ENCODE results near the gene SCAF11. TPM values are rescaled to one million over a fixed set of nuclear protein-coding genes. Genes with fewer than 3 reads are reported as not detected.

Gene SCAF11
- total RNA-seq, 1 donor from 2014 or later: 115 TPM

GRCh38 chr12:45986641-45987339 lies 3.6 kb downstream of the SCAF11 start:
- no peak for DNase-seq (ENCODE audit: low spot score)

- DNase-seq (ENCODE audit: low spot score): no peak
Measured at GRCh38 chr12:45981075-45981837, 9.1 kb downstream of the SCAF11 start.

- no peak for DNase-seq (ENCODE audit: low spot score)
Measured at GRCh38 chr12:45980540-45980939, 9.8 kb downstream of the SCAF11 start.

- DNase-seq (ENCODE audit: low spot score): no peak
Measured at GRCh38 chr12:45978108-45978507, 12.3 kb downstream of the SCAF11 start.

- no peak for DNase-seq (ENCODE audit: low spot score)
Measured at GRCh38 chr12:45977620-45978019, 12.8 kb downstream of the SCAF11 start.

GRCh38 chr12:45975506-45975905 lies 14.9 kb downstream of the SCAF11 start:
- no peak for DNase-seq (ENCODE audit: low spot score)

- DNase-seq (ENCODE audit: low spot score): no peak
Measured at GRCh38 chr12:45974883-45975282, 15.5 kb downstream of the SCAF11 start.

- DNase-seq (ENCODE audit: low spot score): no peak
Measured at GRCh38 chr12:45974171-45974719, 16.1 kb downstream of the SCAF11 start.

GRCh38 chr12:45973526-45973925 lies 16.8 kb downstream of the SCAF11 start:
- DNase-seq (ENCODE audit: low spot score): no peak

GRCh38 chr12:45970391-45970790 lies 20.0 kb downstream of the SCAF11 start:
- no peak for DNase-seq (ENCODE audit: low spot score)

- DNase-seq (ENCODE audit: low spot score): no peak
Measured at GRCh38 chr12:45969084-45969483, 21.3 kb downstream of the SCAF11 start.

GRCh38 chr12:45966486-45966885 lies 23.9 kb downstream of the SCAF11 start:
- DNase-seq (ENCODE audit: low spot score): no peak

GRCh38 chr12:45962553-45963325 lies 27.6 kb downstream of the SCAF11 start:
- no peak for DNase-seq (ENCODE audit: low spot score)

GRCh38 chr12:45959728-45960127 lies 30.6 kb downstream of the SCAF11 start:
- DNase-seq (ENCODE audit: low spot score): no peak

GRCh38 chr12:45959025-45959424 lies 31.3 kb downstream of the SCAF11 start:
- no peak for DNase-seq (ENCODE audit: low spot score)

GRCh38 chr12:45948546-45948945 lies 41.8 kb downstream of the SCAF11 start:
- DNase-seq (ENCODE audit: low spot score): no peak

- DNase-seq (ENCODE audit: low spot score): no peak
Measured at GRCh38 chr12:45946435-45946834, 43.9 kb downstream of the SCAF11 start.

GRCh38 chr12:45944771-45945170 lies 45.6 kb downstream of the SCAF11 start:
- no peak for DNase-seq (ENCODE audit: low spot score)

GRCh38 chr12:45939759-45940158 lies 50.6 kb downstream of the SCAF11 start:
- no peak for DNase-seq (ENCODE audit: low spot score)

GRCh38 chr12:45938566-45938965 lies 51.8 kb downstream of the SCAF11 start:
- DNase-seq (ENCODE audit: low spot score): no peak

- no peak for DNase-seq (ENCODE audit: low spot score)
Measured at GRCh38 chr12:45934956-45935355, 55.4 kb downstream of the SCAF11 start.

- DNase-seq (ENCODE audit: low spot score): no peak
Measured at GRCh38 chr12:45933504-45933903, 56.9 kb downstream of the SCAF11 start.

Measured in mesenteric fat pad (tissue), 1 donor.